ENCODE measurements around the gene MTG2.

Gene MTG2

DNA sequence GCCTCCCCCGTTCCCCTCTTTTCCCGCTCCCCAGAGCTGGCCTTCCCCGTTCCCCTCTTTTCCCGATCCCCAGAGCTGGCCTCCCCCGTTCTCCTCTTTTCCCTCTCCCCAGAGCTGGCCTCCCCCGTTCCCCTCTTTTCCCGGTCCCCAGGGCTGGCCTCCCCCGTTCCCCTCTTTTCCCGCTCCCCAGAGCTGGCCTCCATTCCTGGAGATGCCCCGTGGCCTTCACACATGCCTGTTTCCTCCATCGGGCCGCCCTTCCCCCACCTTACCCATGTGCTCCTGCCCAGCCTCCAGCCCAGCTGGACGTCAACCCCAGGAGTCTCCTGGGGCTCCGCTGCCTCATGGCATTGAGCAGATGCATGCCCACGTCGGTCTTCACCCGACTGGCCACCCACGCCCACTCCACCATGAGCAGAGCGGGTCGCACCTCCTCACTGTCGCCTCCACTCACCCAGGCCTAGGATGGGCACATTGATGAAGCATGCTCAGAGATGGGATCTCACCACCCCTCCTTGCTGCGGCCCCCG is 30.9 kb upstream of the MTG2 start:
- Histone ChIP-seq H3K79me2 (ENCODE audit: low read length) (peaks cover 80% of the 10 kb centered on the region), H2AFZ (ENCODE audit: low read length) (no peak overlapping the region), H3K27ac (ENCODE audit: low read length) (no peak overlapping the region), H3K9me2 (replicated peaks; ENCODE audit: insufficient read depth, low read length) (no peaks in the 10 kb centered on the region), H3F3A (ENCODE audit: insufficient read depth, low read length) (no peaks in the 10 kb centered on the region), H3K4me1 (ENCODE audit: low read length) (no peaks in the 10 kb centered on the region), H4K20me1 (ENCODE audit: insufficient read depth, low read length) (0 out of 2 replicates have a peak, but pooled peaks cover 2% of the 10 kb centered on the region), H3K36me3 (replicated peaks; ENCODE audit: insufficient read depth, low read length) (no peaks in the 10 kb centered on the region), H3K9me3 (replicated peaks; ENCODE audit: insufficient read depth, low read length) (no peaks in the 10 kb centered on the region), H3K4me2 (ENCODE audit: low read depth, low read length) (no peak overlapping the region), H3K9ac (ENCODE audit: low read length) (no peak overlapping the region), H3K27me3 (replicated peaks; ENCODE audit: insufficient read depth, low read length) (no peaks in the 10 kb centered on the region), H3K4me3 (ENCODE audit: low read length) (no peak overlapping the region)
- DNase-seq = no peak
- no peak for TF ChIP-seq EZH2phosphoT487 (IDR thresholded peaks at IDR 0.05; ENCODE audit: low read length)
- TF ChIP-seq EZH2 (optimal IDR thresholded peaks at IDR 0.05; ENCODE audit: low read depth, low read length) = no peak
- TF ChIP-seq, protein P1, sequence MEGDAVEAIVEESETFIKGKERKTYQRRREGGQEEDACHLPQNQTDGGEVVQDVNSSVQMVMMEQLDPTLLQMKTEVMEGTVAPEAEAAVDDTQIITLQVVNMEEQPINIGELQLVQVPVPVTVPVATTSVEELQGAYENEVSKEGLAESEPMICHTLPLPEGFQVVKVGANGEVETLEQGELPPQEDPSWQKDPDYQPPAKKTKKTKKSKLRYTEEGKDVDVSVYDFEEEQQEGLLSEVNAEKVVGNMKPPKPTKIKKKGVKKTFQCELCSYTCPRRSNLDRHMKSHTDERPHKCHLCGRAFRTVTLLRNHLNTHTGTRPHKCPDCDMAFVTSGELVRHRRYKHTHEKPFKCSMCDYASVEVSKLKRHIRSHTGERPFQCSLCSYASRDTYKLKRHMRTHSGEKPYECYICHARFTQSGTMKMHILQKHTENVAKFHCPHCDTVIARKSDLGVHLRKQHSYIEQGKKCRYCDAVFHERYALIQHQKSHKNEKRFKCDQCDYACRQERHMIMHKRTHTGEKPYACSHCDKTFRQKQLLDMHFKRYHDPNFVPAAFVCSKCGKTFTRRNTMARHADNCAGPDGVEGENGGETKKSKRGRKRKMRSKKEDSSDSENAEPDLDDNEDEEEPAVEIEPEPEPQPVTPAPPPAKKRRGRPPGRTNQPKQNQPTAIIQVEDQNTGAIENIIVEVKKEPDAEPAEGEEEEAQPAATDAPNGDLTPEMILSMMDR (IDR thresholded peaks at IDR 0.05; ENCODE audit: low read length) = no peak

DNA sequence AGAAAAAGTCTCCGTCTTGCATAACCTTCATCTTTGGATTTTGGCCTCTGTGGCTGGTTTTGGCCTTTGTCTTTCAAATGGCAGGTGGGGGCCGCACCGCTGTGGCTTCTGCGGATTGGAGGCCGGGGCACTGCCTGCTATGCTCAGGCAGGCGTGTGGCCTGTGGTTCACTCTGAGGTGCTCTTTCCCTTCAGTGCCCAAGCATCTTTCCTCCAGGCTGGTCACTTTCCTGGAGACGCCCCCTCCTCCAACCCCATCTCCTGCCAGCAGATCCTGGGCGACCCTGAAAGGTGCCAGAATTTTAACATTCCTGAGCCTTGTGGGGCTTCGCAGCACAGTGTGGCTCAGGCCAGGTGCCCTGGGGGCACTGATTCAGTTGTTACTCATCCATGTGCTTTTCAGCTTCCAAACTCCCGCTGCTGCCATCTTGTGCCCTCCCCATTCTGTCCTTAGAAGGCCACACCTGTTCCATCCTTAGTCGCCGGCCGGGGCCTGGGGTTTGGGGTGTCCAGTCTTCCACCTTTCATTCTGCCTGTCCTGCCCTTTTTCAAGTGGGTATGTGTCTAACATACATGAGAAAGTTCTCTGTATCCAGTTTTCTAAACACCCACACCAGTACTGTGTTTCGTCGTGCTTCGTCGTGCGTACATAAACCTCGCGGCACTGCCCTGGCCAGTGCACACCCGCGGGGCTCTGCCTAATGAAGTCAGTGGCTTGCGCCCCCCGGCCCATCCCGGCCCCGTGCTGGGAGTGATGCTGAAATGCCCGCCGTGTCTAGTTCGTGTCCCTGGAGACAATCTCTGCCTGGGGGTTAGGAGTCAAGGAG is 27.2 kb upstream of the MTG2 start:
- Histone ChIP-seq H4K20me1 (ENCODE audit: insufficient read depth, low read length) (no peaks in the 10 kb centered on the region), H3K9me2 (replicated peaks; ENCODE audit: insufficient read depth, low read length) (no peaks in the 10 kb centered on the region), H3K4me1 (ENCODE audit: low read length) (no peaks in the 10 kb centered on the region), H3K27me3 (replicated peaks; ENCODE audit: insufficient read depth, low read length) (no peaks in the 10 kb centered on the region), H3F3A (ENCODE audit: insufficient read depth, low read length) (no peaks in the 10 kb centered on the region), H3K4me2 (ENCODE audit: low read depth, low read length) (no peak overlapping the region), H3K9me3 (replicated peaks; ENCODE audit: insufficient read depth, low read length) (no peaks in the 10 kb centered on the region), H3K36me3 (replicated peaks; ENCODE audit: insufficient read depth, low read length) (no peaks in the 10 kb centered on the region), H3K4me3 (ENCODE audit: low read length) (no peak overlapping the region), H2AFZ (ENCODE audit: low read length) (no peak overlapping the region), H3K27ac (ENCODE audit: low read length) (no peak overlapping the region), H3K9ac (ENCODE audit: low read length) (no peak overlapping the region), H3K79me2 (ENCODE audit: low read length) (peaks cover 62% of the 10 kb centered on the region)
- DNase-seq = no peak
- TF ChIP-seq, protein P1 (IDR thresholded peaks at IDR 0.05; ENCODE audit: low read length) = no peak
- TF ChIP-seq EZH2phosphoT487 (IDR thresholded peaks at IDR 0.05; ENCODE audit: low read length) (no peak), EZH2 (optimal IDR thresholded peaks at IDR 0.05; ENCODE audit: low read depth, low read length) (no peak)

DNA sequence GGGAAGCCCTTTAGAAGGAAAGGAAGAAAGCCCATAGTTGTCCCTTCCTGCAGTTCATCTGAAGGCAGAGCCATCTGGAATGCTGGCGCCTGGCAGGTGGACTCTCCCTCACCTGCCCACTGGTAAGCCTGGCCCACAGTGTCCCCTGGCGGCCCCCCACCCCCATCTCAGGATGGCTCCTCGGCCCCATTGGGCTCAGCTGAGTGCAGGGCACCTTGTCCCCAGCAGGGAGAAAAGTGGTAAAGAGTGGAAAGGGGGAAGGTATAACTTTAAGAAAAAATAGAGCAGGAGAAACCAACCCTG is 26.6 kb upstream of the MTG2 start:
- H3K27ac ChIP-seq (ENCODE audit: low read length) = no peak overlapping the region
- no peaks in the 10 kb centered on the region for H3K36me3 ChIP-seq (replicated peaks; ENCODE audit: insufficient read depth, low read length)
- H3K4me1 ChIP-seq (ENCODE audit: low read length) = no peaks in the 10 kb centered on the region
- H3K9me3 ChIP-seq (replicated peaks; ENCODE audit: insufficient read depth, low read length) = no peaks in the 10 kb centered on the region
- no peaks in the 10 kb centered on the region for H4K20me1 ChIP-seq (ENCODE audit: insufficient read depth, low read length)
- no peaks in the 10 kb centered on the region for H3F3A ChIP-seq (ENCODE audit: insufficient read depth, low read length)
- no peaks in the 10 kb centered on the region for H3K27me3 ChIP-seq (replicated peaks; ENCODE audit: insufficient read depth, low read length)
- no peak overlapping the region for H3K4me3 ChIP-seq (ENCODE audit: low read length)
- TF ChIP-seq EZH2phosphoT487 (IDR thresholded peaks at IDR 0.05; ENCODE audit: low read length) = no peak
- TF ChIP-seq, protein P1 (IDR thresholded peaks at IDR 0.05; ENCODE audit: low read length) = no peak
- TF ChIP-seq EZH2 (optimal IDR thresholded peaks at IDR 0.05; ENCODE audit: low read depth, low read length) = no peak
- H3K4me2 ChIP-seq (ENCODE audit: low read depth, low read length) = no peak overlapping the region
- no peak overlapping the region for H2AFZ ChIP-seq (ENCODE audit: low read length)
- peaks cover 57% of the 10 kb centered on the region for H3K79me2 ChIP-seq (ENCODE audit: low read length)
- H3K9ac ChIP-seq (ENCODE audit: low read length) = no peak overlapping the region
- H3K9me2 ChIP-seq (replicated peaks; ENCODE audit: insufficient read depth, low read length) = no peaks in the 10 kb centered on the region
- DNase-seq = no peak

All from MM.1S (cell line).